ENCODE results near the gene TRIM45.

DNA sequence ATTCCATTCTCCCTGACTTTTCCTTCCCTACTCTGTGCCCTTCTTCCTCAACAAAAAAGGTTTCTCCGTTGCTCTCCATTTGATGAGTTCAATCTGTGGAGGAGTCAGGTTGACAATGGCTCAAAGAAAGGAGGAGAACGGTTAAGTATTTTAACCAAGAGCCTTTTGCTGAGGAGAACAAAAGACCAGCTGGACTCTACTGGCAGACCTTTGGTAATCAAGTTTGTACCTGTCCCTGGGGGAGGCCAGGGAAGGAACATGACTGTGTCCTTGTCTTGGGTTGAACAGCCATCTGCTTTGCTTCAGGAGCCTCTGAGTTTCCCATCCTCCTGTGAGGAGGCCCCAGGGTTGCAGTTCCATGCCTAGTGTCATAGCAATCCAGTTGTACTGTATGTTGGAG, 31.6 kb downstream of the TRIM45 start:
- TF ChIP-seq GATA2 (IDR thresholded peaks at IDR 0.05; ENCODE audit: low read depth, low read length) (no peak), GATA3 (IDR thresholded peaks at IDR 0.05; ENCODE audit: low read depth, low read length) (no peak)
